CD14-positive monocyte (primary cell): ENCODE results near the gene BCL2. TPM values are rescaled to one million over a fixed set of nuclear protein-coding genes. Genes with fewer than 3 reads are reported as not detected.

Experiments
- DNase-seq, 3 donors: peaks; one replicate each; pipeline ENCODE4 v3.0.0-alpha.2; 2011 to 2022
- H2AFZ ChIP-seq: 2 replicates; pipeline ENCODE4 v1.6.0; 2012; ENCODE audit warnings: mild to moderate bottlenecking, low read depth, low read length, inconsistent platforms; ENCODE audit not compliant: insufficient read depth, poor library complexity, severe bottlenecking
- H3K27ac ChIP-seq, 2 donors: 1 replicate in 1 of 2; 2 replicates in 1 of 2; pipeline ENCODE4 v1.5.1; 2012 to 2013; ENCODE audit warnings: low read length in 2 of 2, control low read depth in 1 of 2, inconsistent platforms in 1 of 2, low read depth in 1 of 2, mild to moderate bottlenecking in 1 of 2
- H3K27me3 ChIP-seq, 2 donors: one replicate each; pipeline versions ENCODE4 v1.6.0 to v1.6.1; 2011 to 2013; ENCODE audit warnings: low read length in 2 of 2; ENCODE audit not compliant: control insufficient read depth in 2 of 2, insufficient read depth in 2 of 2
- H3K36me3 ChIP-seq, 2 donors: replicated peaks in 1 of 2; 1 replicate in 1 of 2; 2 replicates in 1 of 2; pipeline versions ENCODE4 v1.5.1 to v1.6.1; 2012 to 2013; ENCODE audit warnings: low read length in 2 of 2, control low read depth in 1 of 2, inconsistent platforms in 1 of 2, mild to moderate bottlenecking in 1 of 2; ENCODE audit not compliant: insufficient read depth in 2 of 2, control insufficient read depth in 1 of 2
- H3K4me1 ChIP-seq, 2 donors: 1 replicate in 1 of 2; 2 replicates in 1 of 2; pipeline versions ENCODE4 v1.5.1 to v1.6.1; 2012 to 2013; ENCODE audit warnings: low read length in 2 of 2, control low read depth in 1 of 2, inconsistent platforms in 1 of 2, mild to moderate bottlenecking in 1 of 2, moderate library complexity in 1 of 2; ENCODE audit not compliant: insufficient read depth in 2 of 2, control insufficient read depth in 1 of 2
- H3K4me2 ChIP-seq: replicated peaks from 2 replicates; pipeline ENCODE3; 2012; ENCODE audit warnings: low read length, moderate library complexity, mild to moderate bottlenecking; ENCODE audit not compliant: poor library complexity, severe bottlenecking; ENCODE audit errors: extremely low read depth
- H3K4me3 ChIP-seq, 3 experiments: fragments of 200-600 bp in 1 of 3; sonication (generic) in 1 of 3; replicated peaks in 1 of 3; 1 replicate in 2 of 3; 2 replicates in 1 of 3; pipeline ENCODE4 v1.5.1; 2011 to 2013; ENCODE audit warnings: low read length in 3 of 3, mild to moderate bottlenecking in 3 of 3, control low read depth in 2 of 3, low read depth in 2 of 3, inconsistent platforms in 1 of 3, moderate library complexity in 1 of 3
- H3K79me2 ChIP-seq: 2 replicates; pipeline ENCODE4 v1.6.0; 2012; ENCODE audit warnings: mild to moderate bottlenecking, control low read depth, inconsistent platforms, low read length, moderate library complexity; ENCODE audit not compliant: insufficient read depth
- H3K9ac ChIP-seq: 2 replicates; pipeline ENCODE4 v1.6.0; 2017; ENCODE audit warnings: low read length, mild to moderate bottlenecking; ENCODE audit not compliant: insufficient read depth, poor library complexity, severe bottlenecking
- H3K9me3 ChIP-seq, 2 donors: replicated peaks in 1 of 2; 1 replicate in 1 of 2; 2 replicates in 1 of 2; pipeline versions ENCODE4 v1.5.1 to v1.6.1; 2012 to 2013; ENCODE audit warnings: low read length in 2 of 2, control low read depth in 1 of 2; ENCODE audit not compliant: control insufficient read depth in 1 of 2, insufficient read depth in 1 of 2
- H4K20me1 ChIP-seq: 2 replicates; pipeline ENCODE4 v1.6.0; 2012; ENCODE audit warnings: mild to moderate bottlenecking, low read length, control low read depth, moderate library complexity; ENCODE audit not compliant: insufficient read depth
- H3K27ac Mint-ChIP-seq, 7 donors: one replicate each; pipeline ENCODE4 v1.8.0; 2020; ENCODE audit warnings: mild to moderate bottlenecking in 7 of 7, mixed read lengths in 7 of 7, moderate library complexity in 6 of 7, inconsistent platforms in 2 of 7
- H3K27me3 Mint-ChIP-seq, 3 donors: one replicate each; pipeline ENCODE4 v1.8.0; 2021 to 2022; ENCODE audit warnings: low read depth in 3 of 3, mild to moderate bottlenecking in 3 of 3, mixed read lengths in 3 of 3, moderate library complexity in 3 of 3, inconsistent platforms in 1 of 3
- H3K36me3 Mint-ChIP-seq, 2 donors: one replicate each; pipeline ENCODE4 v1.8.0; 2020; ENCODE audit warnings: mixed read lengths in 2 of 2, inconsistent platforms in 1 of 2, mild to moderate bottlenecking in 1 of 2
- H3K4me1 Mint-ChIP-seq: one replicate; pipeline ENCODE4 v1.8.0; 2020; ENCODE audit warnings: mild to moderate bottlenecking, mixed read lengths
- H3K4me3 Mint-ChIP-seq, 2 donors: one replicate each; pipeline ENCODE4 v1.8.0; 2020; ENCODE audit warnings: mild to moderate bottlenecking in 2 of 2, mixed read lengths in 2 of 2, moderate library complexity in 1 of 2
- H3K9me3 Mint-ChIP-seq, 7 donors: one replicate each; pipeline ENCODE4 v1.8.0; 2020 to 2022; ENCODE audit warnings: mixed read lengths in 7 of 7, mild to moderate bottlenecking in 6 of 7, moderate library complexity in 6 of 7, inconsistent platforms in 2 of 7
- CTCF ChIP-seq: fragments of 200-600 bp; IDR thresholded peaks from one replicate; pipeline ENCODE4 v1.8.0; 2022; ENCODE audit warnings: antibody characterized with exemption, mild to moderate bottlenecking
- WGBS: methylation state at CpG from one replicate; pipeline ENCODE4 v1.1.5; 2013; ENCODE audit warnings: missing lambda C conversion rate; ENCODE audit not compliant: insufficient coverage; 5-methylcytosine and 5-hydroxymethylcytosine counted together
- intact Hi-C, 2 donors: fragments of 100-400 bp; cut with micrococcal nuclease; formaldehyde crosslinking; loops; one replicate each; pipeline versions ENCODE4 v1.15.0 to v1.15.1; 2023
- polyA plus RNA-seq, 3 donors: library from polyadenylated mRNA; depleted of rRNA in 1 of 3; unstranded in 2 of 3; stranded (reverse) in 1 of 3; fragments of 300-500 nt in 2 of 3; fragments of >200 nt in 1 of 3; fragmentation: Illumina TruSeq in 2 of 3; gene quantifications; 1 replicate in 2 of 3; 2 replicates in 1 of 3; pipeline ENCODE4 v1.2.3, GENCODE V29; 2012 to 2021

The BCL2 gene
- polyA plus RNA-seq, 3 donors, result 0.58 to 2.5 (median 1.1) TPM

GRCh38 chr18:63346031-63346430 is 26.5 kb upstream of the BCL2 start:
- H3K36me3 ChIP-seq, result peaks cover 56 to 88% of the 10 kb centered on the region in 2 donors
- H3K27ac ChIP-seq, result no peak overlapping the region
- H3K36me3 Mint-ChIP-seq, result peaks cover 63 to 79% of the 10 kb centered on the region in 2 donors
- DNase-seq, result no peak
- H3K4me2 ChIP-seq, result no peak overlapping the region
- H3K9ac ChIP-seq, result no peak overlapping the region
- no peaks in the 10 kb centered on the region for H3K27me3 ChIP-seq
- no peak for TF ChIP-seq CTCF
- no peak overlapping the region for H3K4me3 ChIP-seq
- no peaks in the 10 kb centered on the region for H3K4me1 ChIP-seq
- peaks cover 2% of the 10 kb centered on the region for H3K4me1 Mint-ChIP-seq
- H3K27ac Mint-ChIP-seq, result peak overlapping the region in 1 of 7 donors; percentile 42
- H2AFZ ChIP-seq, result no peak overlapping the region
- H3K79me2 ChIP-seq, result no peaks in the 10 kb centered on the region
- no peaks in the 10 kb centered on the region for H3K9me3 Mint-ChIP-seq
- intact Hi-C loops, result no loop called here
- no peaks in the 10 kb centered on the region for H4K20me1 ChIP-seq
- no peak overlapping the region for H3K4me3 Mint-ChIP-seq
- WGBS, result 93% methylated on average over 7 of the region's 7 CpGs
- H3K9me3 ChIP-seq, result no peaks in the 10 kb centered on the region
- H3K27me3 Mint-ChIP-seq, result peaks cover 0 to 2% (median 0%) of the 10 kb centered on the region in 3 donors

- Histone ChIP-seq H3K4me1 (no peaks in the 10 kb centered on the region), H3K27me3 (no peaks in the 10 kb centered on the region), H3K27ac (no peak overlapping the region), H3K4me3 (no peak overlapping the region), H3K79me2 (no peaks in the 10 kb centered on the region), H2AFZ (no peak overlapping the region), H4K20me1 (no peaks in the 10 kb centered on the region), H3K36me3 (peaks cover 45 to 85% of the 10 kb centered on the region in 2 donors), H3K4me2 (no peak overlapping the region), H3K9me3 (no peaks in the 10 kb centered on the region), H3K9ac (no peak overlapping the region)
- Mint-ChIP-seq H3K27ac (peak overlapping the region in 2 of 7 donors; percentile 22 to 66), H3K27me3 (peaks cover 0 to 2% (median 0%) of the 10 kb centered on the region in 3 donors), H3K9me3 (no peaks in the 10 kb centered on the region), H3K36me3 (peaks cover 61 to 75% of the 10 kb centered on the region in 2 donors), H3K4me1 (peaks cover 2% of the 10 kb centered on the region), H3K4me3 (no peak overlapping the region)
- DNase-seq, result no peak
- no peak for TF ChIP-seq CTCF
- 100% methylated on average over 2 of the region's 2 CpGs for WGBS
- intact Hi-C loops, result no loop called here
These were observed 25.3 kb upstream of the BCL2 start for GRCh38 chr18:63344918-63345317.
